ENCODE results near the gene MYO7B.

DNA sequence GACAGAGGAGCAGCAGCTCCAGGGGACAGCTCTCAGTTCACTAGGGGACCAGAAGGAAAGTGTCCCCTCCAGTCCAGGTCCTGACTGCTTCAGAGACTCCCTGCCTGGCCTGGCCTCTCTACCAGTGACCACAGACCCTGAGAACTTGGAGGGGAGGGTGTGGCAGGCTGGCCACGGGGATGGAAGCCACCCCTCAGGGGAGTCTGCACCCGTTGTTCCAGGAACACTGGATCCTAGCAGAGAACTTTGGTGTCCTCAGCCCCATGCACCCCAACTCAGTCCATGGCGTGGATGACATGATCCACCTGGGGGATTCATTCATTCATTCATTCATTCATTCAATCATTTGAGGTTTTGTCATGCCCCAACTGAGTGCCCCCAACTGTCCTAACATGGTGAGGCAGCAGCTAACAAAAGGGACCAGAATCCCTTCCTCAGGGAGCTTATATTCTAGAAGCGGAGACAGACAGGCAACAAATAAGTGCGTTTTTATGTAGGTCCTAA, 31.9 kb downstream of the MYO7B start:
- TF ChIP-seq POLR2A (IDR thresholded peaks at IDR 0.05), result no peak
- no peak for TF ChIP-seq CTCF (IDR thresholded peaks at IDR 0.05)
- TF ChIP-seq POLR2AphosphoS5 (IDR thresholded peaks at IDR 0.05), result no peak

Data from breast epithelium (tissue), 3 donors.